Stimulated activated CD8-positive, alpha-beta memory T cell treated with anti-CD3 and anti-CD28 coated beads, Interleukin-12 subunit alpha, Interleukin-12 subunit beta, amount 100 ng/mL, for 4 hours (primary cell): ENCODE data around the gene ATG4A.

Experiments
- DNase-seq: peaks from one replicate; pipeline ENCODE4 v3.0.0-alpha.2; 2020; ENCODE audit warnings: low read depth

Gene ATG4A

GRCh38 chrX:108091264-108091877 is at the start of gene ATG4A, which contains the start of gene PSMD10:
TSS of gene ATG4A (plus strand) at chrX:108091778. CDS start at chrX:108091827, 49 bp downstream.
TSS of gene PSMD10 (minus strand) at chrX:108091542. CDS start at chrX:108091520, 22 bp downstream.
- DNase-seq, result peak; percentile 75

DNA sequence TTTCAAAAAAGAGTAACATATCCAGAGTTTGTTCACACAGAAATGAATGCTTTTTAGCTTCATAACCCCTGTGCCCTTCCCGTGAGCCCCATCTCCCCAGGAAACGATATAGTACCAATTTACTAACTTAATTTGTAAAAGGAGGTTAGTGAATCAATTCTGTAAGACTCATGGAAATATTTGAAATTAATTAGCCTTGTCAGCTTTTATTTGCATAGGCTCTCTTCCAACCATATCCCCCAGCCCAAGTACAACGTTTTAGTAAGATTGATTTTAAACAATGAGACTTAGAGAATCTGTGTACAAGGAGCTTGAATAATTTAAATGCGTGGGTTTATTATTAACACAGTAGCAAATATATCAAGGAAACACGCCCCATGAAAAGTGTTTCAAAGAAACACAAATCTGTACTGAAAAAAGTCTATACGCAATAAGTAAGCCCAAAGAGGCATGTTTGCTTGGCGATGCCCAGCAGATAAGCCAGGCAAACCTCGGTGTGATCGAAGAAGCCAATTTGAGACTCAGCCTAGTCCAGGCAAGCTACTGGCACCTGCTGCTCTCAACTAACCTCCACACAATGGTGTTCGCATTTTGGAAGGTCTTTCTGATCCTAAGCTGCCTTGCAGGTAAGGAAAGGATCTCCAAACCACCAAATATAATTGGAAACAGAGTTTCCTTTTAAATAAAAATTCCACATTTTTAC is 46.9 kb upstream of the ATG4A start, which contains the start of gene VSIG1:
TSS of gene VSIG1 (plus strand) at position 512 of the 703 bp plus-strand sequence. CDS start at position 578, 66 bp downstream.
- no peak for DNase-seq

DNA sequence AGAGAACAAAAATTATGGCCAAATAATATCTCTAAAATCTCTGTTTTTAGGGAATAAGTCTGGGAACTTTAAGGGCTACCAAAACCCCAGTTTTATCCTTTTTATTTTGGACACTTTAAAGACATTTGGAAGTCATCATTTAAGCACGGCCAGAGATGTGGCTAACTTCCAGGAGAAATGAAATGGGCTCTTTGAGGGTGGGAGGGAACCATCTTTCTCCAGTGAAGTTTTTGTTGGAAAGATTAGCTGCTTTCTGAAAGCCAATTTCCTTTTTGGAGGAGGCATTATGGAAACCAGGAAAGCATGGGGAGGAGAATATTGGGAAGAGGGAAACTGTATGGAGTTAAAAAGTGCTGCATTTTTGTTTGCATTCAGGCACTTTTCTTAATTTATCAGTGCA is 41.9 kb upstream of the ATG4A start:
- no peak for DNase-seq

DNA sequence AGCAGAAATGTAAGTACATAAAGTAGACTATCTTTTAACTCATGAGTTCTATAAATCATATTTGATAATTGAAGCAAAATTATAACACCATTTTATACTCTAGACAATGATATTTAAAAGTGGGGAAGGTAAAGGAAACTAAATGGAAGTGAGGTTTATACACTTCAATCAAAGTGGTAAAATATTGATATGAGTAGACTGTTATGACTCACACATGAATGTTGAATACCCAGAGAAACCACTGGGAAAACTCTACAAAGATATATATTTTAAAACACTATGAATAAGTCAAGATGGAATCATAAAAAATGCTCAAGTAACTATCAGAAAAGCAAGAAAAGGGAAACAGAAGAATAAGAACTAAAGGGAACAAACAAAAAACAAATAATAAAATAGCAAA is 38.4 kb upstream of the ATG4A start:
- DNase-seq, result no peak

DNA sequence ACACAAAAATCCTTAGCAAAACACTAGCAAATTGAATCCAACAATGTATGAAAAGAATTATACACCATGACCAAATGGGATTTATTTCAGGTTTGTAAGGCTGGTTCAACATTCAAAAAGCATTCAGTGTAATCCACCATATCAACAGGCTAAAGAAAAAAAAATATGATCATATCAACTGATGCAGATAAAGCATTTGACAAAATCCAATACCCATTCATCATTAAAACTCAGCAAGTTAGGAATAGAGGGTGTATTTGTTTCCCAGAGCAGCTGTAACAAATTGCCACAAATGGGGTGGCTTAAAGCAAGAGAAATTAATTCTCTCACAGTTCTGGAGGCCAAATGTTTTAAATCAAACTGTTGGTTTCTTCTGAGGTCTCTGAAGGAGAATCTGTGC is 36.0 kb upstream of the ATG4A start:
- DNase-seq, result no peak

- DNase-seq, result no peak
These were observed 31.8 kb upstream of the ATG4A start for GRCh38 chrX:108059801-108060200.

- DNase-seq, result no peak
These were observed 27.6 kb upstream of the ATG4A start for GRCh38 chrX:108064001-108064400.

- no peak for DNase-seq
These were observed 27.0 kb upstream of the ATG4A start for GRCh38 chrX:108064613-108065012.

GRCh38 chrX:108068121-108068520 is 23.5 kb upstream of the ATG4A start:
- no peak for DNase-seq

DNA sequence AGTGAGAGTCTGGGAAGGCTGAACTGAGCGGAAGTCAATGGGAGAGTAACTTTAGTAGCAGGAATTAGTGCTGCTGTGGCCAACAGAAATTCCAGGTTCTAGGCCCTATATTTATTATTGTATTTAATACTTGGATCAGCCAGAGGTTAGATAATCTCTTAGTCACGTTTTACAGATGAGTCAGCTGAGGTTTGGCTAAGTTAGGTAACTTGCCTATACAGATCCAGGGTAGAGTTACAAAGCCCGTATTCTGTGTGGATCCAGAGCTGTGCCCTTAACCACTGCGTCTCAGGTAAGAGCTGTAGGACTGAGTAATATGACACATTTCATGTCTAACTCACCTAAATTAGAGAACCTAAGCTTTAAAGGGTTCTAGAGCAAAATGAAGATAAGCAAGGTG is 20.7 kb upstream of the ATG4A start:
- DNase-seq, result no peak

- DNase-seq, result no peak
These were observed 20.0 kb upstream of the ATG4A start for GRCh38 chrX:108071578-108071977.

- no peak for DNase-seq
These were observed 18.8 kb upstream of the ATG4A start for GRCh38 chrX:108072746-108073145.

GRCh38 chrX:108081110-108081509 is 10.5 kb upstream of the ATG4A start:
- no peak for DNase-seq

DNA sequence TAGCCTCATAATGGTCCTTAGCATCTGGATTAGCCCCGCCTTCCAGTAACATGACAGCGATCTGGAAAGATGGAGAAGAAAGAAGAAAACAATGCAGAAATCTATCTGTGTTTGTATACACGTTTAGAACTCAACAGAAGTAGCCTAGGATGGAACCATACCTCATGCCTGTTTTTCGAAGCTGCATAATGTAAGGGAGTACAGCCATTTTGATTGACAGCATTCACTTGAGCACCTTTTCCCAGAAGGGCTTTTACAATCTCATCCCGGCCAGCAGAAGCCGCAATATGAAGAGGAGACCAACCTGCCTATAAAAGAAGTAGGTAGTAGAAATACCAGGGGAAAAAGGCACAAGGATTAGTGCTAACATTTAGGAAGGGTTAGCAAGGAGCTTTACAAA is 3.8 kb upstream of the ATG4A start:
- DNase-seq, result no peak

GRCh38 chrX:108088511-108088910 is 3.1 kb upstream of the ATG4A start:
- DNase-seq, result no peak

DNA sequence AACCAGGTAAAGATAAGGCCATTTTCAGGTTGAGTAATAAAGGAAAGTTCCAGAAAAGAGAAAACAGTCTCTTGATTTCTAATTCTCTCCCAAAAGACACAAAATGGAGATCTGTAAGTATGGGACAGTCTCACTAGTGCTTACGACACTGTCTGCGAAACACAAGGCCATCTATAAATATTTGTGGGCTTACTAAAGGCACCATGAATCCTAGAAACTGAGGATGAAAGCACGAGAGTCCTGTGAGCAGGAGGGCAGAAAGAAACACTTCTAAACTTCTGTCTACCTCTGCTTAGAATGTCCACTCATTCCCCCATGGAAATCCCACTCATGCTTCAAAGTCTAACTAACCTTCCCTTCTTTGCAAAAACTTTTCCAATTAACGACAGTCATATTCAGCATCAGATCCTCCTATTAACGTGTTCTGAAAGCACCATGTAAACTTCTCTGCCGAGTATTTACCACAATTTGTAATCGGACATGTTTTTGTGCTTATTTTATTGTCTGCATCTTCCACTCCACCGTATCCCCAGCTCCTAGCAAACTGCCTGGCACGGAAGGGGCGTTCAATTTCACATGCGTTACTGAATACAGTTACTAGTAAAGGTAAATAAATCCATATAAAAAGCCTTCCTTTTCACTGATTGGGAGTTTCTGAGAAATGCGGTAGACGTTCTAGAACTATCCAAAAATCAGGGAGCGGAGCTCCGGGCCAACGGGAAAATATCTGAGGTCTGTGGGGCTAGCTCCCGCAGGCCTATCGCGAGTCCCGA is 901 bp upstream of the ATG4A start:
- no peak for DNase-seq

GRCh38 chrX:108091878-108092291 is 307 bp downstream of the ATG4A start:
- DNase-seq, result no peak

DNA sequence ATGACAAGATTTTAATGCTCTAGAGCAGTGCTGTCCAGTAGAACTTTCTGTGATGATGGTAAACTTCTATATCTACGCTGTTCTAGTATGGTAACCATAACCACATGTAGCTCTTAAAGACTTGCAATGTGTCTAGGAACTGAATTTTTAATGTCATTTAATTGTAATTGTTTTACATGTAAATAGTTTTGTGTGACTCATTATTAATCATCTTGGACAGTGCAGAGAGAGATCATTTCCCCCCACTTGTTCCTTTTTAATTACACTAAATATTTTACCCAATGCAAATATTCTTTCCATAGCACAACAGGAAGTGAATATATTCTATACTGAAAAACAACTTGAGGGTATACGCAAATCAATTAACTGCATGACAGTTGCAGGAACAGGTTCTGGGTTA is 5.8 kb downstream of the ATG4A start:
- DNase-seq, result no peak

- DNase-seq, result no peak
These were observed 13.9 kb downstream of the ATG4A start for GRCh38 chrX:108105473-108105872.

- no peak for DNase-seq
These were observed 23.0 kb downstream of the ATG4A start for GRCh38 chrX:108114541-108114940.

DNA sequence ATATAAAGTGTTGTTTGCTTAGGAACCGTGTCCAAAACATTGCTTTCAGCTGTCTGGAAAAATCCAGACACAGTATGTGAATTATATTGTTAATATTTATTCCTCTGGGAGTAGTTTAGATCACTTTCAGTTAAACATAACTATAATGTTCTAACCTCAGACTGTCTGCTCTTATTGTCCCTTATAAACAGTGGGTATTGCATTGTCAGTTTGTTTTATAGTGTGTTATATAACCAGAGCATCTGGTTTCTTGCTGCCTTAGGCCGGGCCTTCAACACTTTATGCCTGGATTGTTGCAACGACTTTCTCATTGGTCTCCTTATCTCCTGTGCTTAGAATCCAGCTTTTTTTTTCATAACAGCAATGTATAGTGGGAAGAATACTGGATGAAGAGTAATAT is 26.4 kb downstream of the ATG4A start:
- DNase-seq, result no peak

GRCh38 chrX:108121291-108121690 is 29.7 kb downstream of the ATG4A start:
- DNase-seq, result no peak

GRCh38 chrX:108122748-108123147 is 31.2 kb downstream of the ATG4A start:
- no peak for DNase-seq
